ENCODE results near the gene PTPRT. TPM values are rescaled to one million over a fixed set of nuclear protein-coding genes. Genes with fewer than 3 reads are reported as not detected.

Gene PTPRT
- total RNA-seq, 1 experiment from 2014 or later, result 0.20 TPM

- intact Hi-C loops (cut with micrococcal nuclease; ENCODE audit: unreplicated experiment), result loop anchor here (1.0 kb wide), 1 partner anchor 412 kb away; no protein-coding TSS in a partner anchor
- POLR2A ChIA-PET, result no interaction called here
- H3K4me3 ChIP-seq (ENCODE audit: low read depth, low read length), result no peak overlapping the region
- no peak for DNase-seq
- no peaks in the 10 kb centered on the region for H3K9me3 Mint-ChIP-seq (ENCODE audit: unreplicated experiment)
- H3K36me3 Mint-ChIP-seq (ENCODE audit: insufficient read depth, unreplicated experiment), result no peaks in the 10 kb centered on the region
- H3K36me3 ChIP-seq (ENCODE audit: control insufficient read depth, insufficient read depth, low read length), result no peaks in the 10 kb centered on the region
- H3K4me1 ChIP-seq, result no peaks in the 10 kb centered on the region
- no peak overlapping the region for H3K4me3 Mint-ChIP-seq (ENCODE audit: unreplicated experiment)
- H3K9me3 ChIP-seq, result no peaks in the 10 kb centered on the region
- CTCF ChIA-PET, result interaction anchor here (0.6 kb wide), 1 partner anchor 80 kb away, joined by 3 read pairs; no protein-coding TSS in a partner anchor
- H3K4me1 Mint-ChIP-seq (ENCODE audit: low read depth, unreplicated experiment), result no peaks in the 10 kb centered on the region
- TF ChIP-seq CTCF (IDR thresholded peaks at IDR 0.05; ENCODE audit: insufficient read depth in 1 of 2, low read depth in 1 of 2, low read length in 1 of 2, severe bottlenecking in 1 of 2, unreplicated experiment in 1 of 2), result no peak
- H3K27ac Mint-ChIP-seq (ENCODE audit: unreplicated experiment), result no peak overlapping the region
- BruUV-seq (replicated peaks), result no TSS peak
- peaks cover 25% of the 10 kb centered on the region for H3K27me3 Mint-ChIP-seq (ENCODE audit: insufficient read depth, unreplicated experiment)
- no peaks in the 10 kb centered on the region for H3K27me3 ChIP-seq (replicated peaks; ENCODE audit: control insufficient read depth, insufficient read depth, low read length)
These were observed 414.7 kb downstream of the PTPRT start for GRCh38 chr20:42775037-42775436.

GRCh38 chr20:42763015-42763414 is 426.7 kb downstream of the PTPRT start:
- Mint-ChIP-seq H3K4me3 (ENCODE audit: unreplicated experiment) (no peak overlapping the region), H3K36me3 (ENCODE audit: insufficient read depth, unreplicated experiment) (no peaks in the 10 kb centered on the region), H3K27me3 (ENCODE audit: insufficient read depth, unreplicated experiment) (peaks cover 7% of the 10 kb centered on the region), H3K9me3 (ENCODE audit: unreplicated experiment) (no peaks in the 10 kb centered on the region), H3K27ac (ENCODE audit: unreplicated experiment) (no peak overlapping the region), H3K4me1 (ENCODE audit: low read depth, unreplicated experiment) (no peaks in the 10 kb centered on the region)
- Histone ChIP-seq H3K27me3 (replicated peaks; ENCODE audit: control insufficient read depth, insufficient read depth, low read length) (no peaks in the 10 kb centered on the region), H3K4me3 (ENCODE audit: low read depth, low read length) (no peak overlapping the region), H3K36me3 (ENCODE audit: control insufficient read depth, insufficient read depth, low read length) (no peaks in the 10 kb centered on the region), H3K9me3 (no peaks in the 10 kb centered on the region), H3K4me1 (no peaks in the 10 kb centered on the region)
- POLR2A ChIA-PET, result no interaction called here
- intact Hi-C loops (cut with micrococcal nuclease; ENCODE audit: unreplicated experiment), result no loop called here
- no peak for DNase-seq
- CTCF ChIA-PET, result no interaction called here
- no TSS peak for BruUV-seq (replicated peaks)
- no peak for TF ChIP-seq CTCF (IDR thresholded peaks at IDR 0.05; ENCODE audit: insufficient read depth in 1 of 2, low read depth in 1 of 2, low read length in 1 of 2, severe bottlenecking in 1 of 2, unreplicated experiment in 1 of 2)

GRCh38 chr20:42756991-42757390 is 432.7 kb downstream of the PTPRT start:
- TF ChIP-seq CTCF (IDR thresholded peaks at IDR 0.05; ENCODE audit: insufficient read depth in 1 of 2, low read depth in 1 of 2, low read length in 1 of 2, severe bottlenecking in 1 of 2, unreplicated experiment in 1 of 2), result no peak
- Mint-ChIP-seq H3K27ac (ENCODE audit: unreplicated experiment) (no peak overlapping the region), H3K27me3 (ENCODE audit: insufficient read depth, unreplicated experiment) (peaks cover 6% of the 10 kb centered on the region), H3K4me1 (ENCODE audit: low read depth, unreplicated experiment) (no peaks in the 10 kb centered on the region), H3K4me3 (ENCODE audit: unreplicated experiment) (no peak overlapping the region), H3K9me3 (ENCODE audit: unreplicated experiment) (no peaks in the 10 kb centered on the region), H3K36me3 (ENCODE audit: insufficient read depth, unreplicated experiment) (no peaks in the 10 kb centered on the region)
- ChIA-PET CTCF (interaction anchor here (0.5 to 0.7 kb wide), 2 partner anchors 39 to 641 kb away, joined by 3 to 4 read pairs; no protein-coding TSS in a partner anchor), POLR2A (no interaction called here)
- Histone ChIP-seq H3K27me3 (replicated peaks; ENCODE audit: control insufficient read depth, insufficient read depth, low read length) (0 out of 2 replicates have a peak, but pooled peaks cover 1% of the 10 kb centered on the region), H3K4me1 (no peaks in the 10 kb centered on the region), H3K4me3 (ENCODE audit: low read depth, low read length) (no peak overlapping the region), H3K9me3 (no peaks in the 10 kb centered on the region), H3K36me3 (ENCODE audit: control insufficient read depth, insufficient read depth, low read length) (no peaks in the 10 kb centered on the region)
- BruUV-seq (replicated peaks), result no TSS peak
- intact Hi-C loops (cut with micrococcal nuclease; ENCODE audit: unreplicated experiment), result no loop called here
- DNase-seq, result no peak
